ENCODE data around the gene PRKAR1B. TPM values are rescaled to one million over a fixed set of nuclear protein-coding genes. Genes with fewer than 3 reads are reported as not detected.

The PRKAR1B gene
- total RNA-seq, 1 experiment from 2014 or later, result 9.6 TPM

GRCh38 chr7:513521-514166 lies 213.4 kb downstream of the PRKAR1B start:
- no peaks in the 10 kb centered on the region for H3K9me3 ChIP-seq (ENCODE audit: low read length)
- peaks cover 3% of the 10 kb centered on the region for H3K4me1 ChIP-seq (ENCODE audit: low read length)
- H3K36me3 ChIP-seq (ENCODE audit: insufficient read depth, low read length), result no peaks in the 10 kb centered on the region
- no peaks in the 10 kb centered on the region for H3K9me2 ChIP-seq (replicated peaks; ENCODE audit: insufficient read depth, low read length)
- no peaks in the 10 kb centered on the region for H3K27me3 ChIP-seq (ENCODE audit: low read length)
- no peak for DNase-seq
- H3K27ac ChIP-seq (ENCODE audit: low read length), result no peak overlapping the region
- peaks cover 3% of the 10 kb centered on the region; the same call in 1 of the 2 replicates for H4K20me1 ChIP-seq (ENCODE audit: insufficient read depth, low read depth, low read length)
- H2AFZ ChIP-seq (ENCODE audit: low read length), result no peak overlapping the region
- H3K4me3 ChIP-seq (ENCODE audit: low read length), result no peak overlapping the region
- no peaks in the 10 kb centered on the region for H3K79me2 ChIP-seq (ENCODE audit: low read length)
- no peak overlapping the region for H3K4me2 ChIP-seq (ENCODE audit: low read depth, low read length, poor library complexity, severe bottlenecking)
- H3K9ac ChIP-seq (ENCODE audit: low read length), result no peak overlapping the region

GRCh38 chr7:512541-513311 lies 214.4 kb downstream of the PRKAR1B start:
- Histone ChIP-seq H3K27ac (ENCODE audit: low read length) (no peak overlapping the region), H3K9ac (ENCODE audit: low read length) (no peak overlapping the region), H3K79me2 (ENCODE audit: low read length) (no peaks in the 10 kb centered on the region), H3K4me3 (ENCODE audit: low read length) (no peak overlapping the region), H3K4me2 (ENCODE audit: low read depth, low read length, poor library complexity, severe bottlenecking) (no peak overlapping the region), H3K27me3 (ENCODE audit: low read length) (no peaks in the 10 kb centered on the region), H2AFZ (ENCODE audit: low read length) (no peak overlapping the region), H3K9me2 (replicated peaks; ENCODE audit: insufficient read depth, low read length) (no peaks in the 10 kb centered on the region), H4K20me1 (ENCODE audit: insufficient read depth, low read depth, low read length) (peaks cover 3% of the 10 kb centered on the region; the same call in 1 of the 2 replicates), H3K36me3 (ENCODE audit: insufficient read depth, low read length) (no peaks in the 10 kb centered on the region), H3K9me3 (ENCODE audit: low read length) (no peaks in the 10 kb centered on the region), H3K4me1 (ENCODE audit: low read length) (no peaks in the 10 kb centered on the region)
- DNase-seq, result no peak

- H3K27ac ChIP-seq (ENCODE audit: low read length), result no peak overlapping the region
- H3K4me2 ChIP-seq (ENCODE audit: low read depth, low read length, poor library complexity, severe bottlenecking), result no peak overlapping the region
- DNase-seq, result no peak
- H3K4me1 ChIP-seq (ENCODE audit: low read length), result no peaks in the 10 kb centered on the region
- H3K4me3 ChIP-seq (ENCODE audit: low read length), result no peak overlapping the region
- H3K36me3 ChIP-seq (ENCODE audit: insufficient read depth, low read length), result no peaks in the 10 kb centered on the region
- peaks cover 3% of the 10 kb centered on the region; the same call in 1 of the 2 replicates for H4K20me1 ChIP-seq (ENCODE audit: insufficient read depth, low read depth, low read length)
- H3K9ac ChIP-seq (ENCODE audit: low read length), result no peak overlapping the region
- H3K79me2 ChIP-seq (ENCODE audit: low read length), result no peaks in the 10 kb centered on the region
- no peaks in the 10 kb centered on the region for H3K9me2 ChIP-seq (replicated peaks; ENCODE audit: insufficient read depth, low read length)
- no peaks in the 10 kb centered on the region for H3K9me3 ChIP-seq (ENCODE audit: low read length)
- no peaks in the 10 kb centered on the region for H3K27me3 ChIP-seq (ENCODE audit: low read length)
- H2AFZ ChIP-seq (ENCODE audit: low read length), result no peak overlapping the region
Observed at GRCh38 chr7:512146-512510, 215.0 kb downstream of the PRKAR1B start.

- H4K20me1 ChIP-seq (ENCODE audit: insufficient read depth, low read depth, low read length), result peaks cover 3% of the 10 kb centered on the region; the same call in 1 of the 2 replicates
- DNase-seq, result no peak
- no peak overlapping the region for H3K27ac ChIP-seq (ENCODE audit: low read length)
- H3K79me2 ChIP-seq (ENCODE audit: low read length), result no peaks in the 10 kb centered on the region
- H2AFZ ChIP-seq (ENCODE audit: low read length), result no peak overlapping the region
- no peaks in the 10 kb centered on the region for H3K27me3 ChIP-seq (ENCODE audit: low read length)
- no peak overlapping the region for H3K9ac ChIP-seq (ENCODE audit: low read length)
- no peaks in the 10 kb centered on the region for H3K36me3 ChIP-seq (ENCODE audit: insufficient read depth, low read length)
- H3K9me2 ChIP-seq (replicated peaks; ENCODE audit: insufficient read depth, low read length), result no peaks in the 10 kb centered on the region
- H3K4me1 ChIP-seq (ENCODE audit: low read length), result no peaks in the 10 kb centered on the region
- no peaks in the 10 kb centered on the region for H3K9me3 ChIP-seq (ENCODE audit: low read length)
- no peak overlapping the region for H3K4me3 ChIP-seq (ENCODE audit: low read length)
- no peak overlapping the region for H3K4me2 ChIP-seq (ENCODE audit: low read depth, low read length, poor library complexity, severe bottlenecking)
Observed at GRCh38 chr7:511476-512145, 215.5 kb downstream of the PRKAR1B start.

GRCh38 chr7:510782-511281 lies 216.2 kb downstream of the PRKAR1B start:
- Histone ChIP-seq H3K4me3 (ENCODE audit: low read length) (no peak overlapping the region), H3K36me3 (ENCODE audit: insufficient read depth, low read length) (no peaks in the 10 kb centered on the region), H3K79me2 (ENCODE audit: low read length) (no peaks in the 10 kb centered on the region), H2AFZ (ENCODE audit: low read length) (no peak overlapping the region), H3K9ac (ENCODE audit: low read length) (no peak overlapping the region), H4K20me1 (ENCODE audit: insufficient read depth, low read depth, low read length) (peaks cover 3% of the 10 kb centered on the region; the same call in 1 of the 2 replicates), H3K4me2 (ENCODE audit: low read depth, low read length, poor library complexity, severe bottlenecking) (no peak overlapping the region), H3K9me3 (ENCODE audit: low read length) (no peaks in the 10 kb centered on the region), H3K9me2 (replicated peaks; ENCODE audit: insufficient read depth, low read length) (no peaks in the 10 kb centered on the region), H3K4me1 (ENCODE audit: low read length) (no peaks in the 10 kb centered on the region), H3K27me3 (ENCODE audit: low read length) (no peaks in the 10 kb centered on the region), H3K27ac (ENCODE audit: low read length) (no peak overlapping the region)
- no peak for DNase-seq

GRCh38 chr7:510131-510481 lies 217.0 kb downstream of the PRKAR1B start:
- Histone ChIP-seq H3K27me3 (ENCODE audit: low read length) (no peaks in the 10 kb centered on the region), H2AFZ (ENCODE audit: low read length) (no peak overlapping the region), H3K4me2 (ENCODE audit: low read depth, low read length, poor library complexity, severe bottlenecking) (no peak overlapping the region), H3K9me3 (ENCODE audit: low read length) (no peaks in the 10 kb centered on the region), H3K79me2 (ENCODE audit: low read length) (no peaks in the 10 kb centered on the region), H4K20me1 (ENCODE audit: insufficient read depth, low read depth, low read length) (no peaks in the 10 kb centered on the region; the same call in 1 of the 2 replicates), H3K27ac (ENCODE audit: low read length) (no peak overlapping the region), H3K36me3 (ENCODE audit: insufficient read depth, low read length) (no peaks in the 10 kb centered on the region), H3K4me3 (ENCODE audit: low read length) (no peak overlapping the region), H3K9me2 (replicated peaks; ENCODE audit: insufficient read depth, low read length) (no peaks in the 10 kb centered on the region), H3K9ac (ENCODE audit: low read length) (no peak overlapping the region), H3K4me1 (ENCODE audit: low read length) (no peaks in the 10 kb centered on the region)
- no peak for DNase-seq

- Histone ChIP-seq H3K27me3 (ENCODE audit: low read length) (no peaks in the 10 kb centered on the region), H3K9me3 (ENCODE audit: low read length) (no peaks in the 10 kb centered on the region), H4K20me1 (ENCODE audit: insufficient read depth, low read depth, low read length) (no peaks in the 10 kb centered on the region), H3K9me2 (replicated peaks; ENCODE audit: insufficient read depth, low read length) (no peaks in the 10 kb centered on the region), H3K9ac (ENCODE audit: low read length) (no peak overlapping the region), H3K27ac (ENCODE audit: low read length) (no peak overlapping the region), H3K4me2 (ENCODE audit: low read depth, low read length, poor library complexity, severe bottlenecking) (no peak overlapping the region), H3K79me2 (ENCODE audit: low read length) (no peaks in the 10 kb centered on the region), H3K36me3 (ENCODE audit: insufficient read depth, low read length) (no peaks in the 10 kb centered on the region), H3K4me3 (ENCODE audit: low read length) (no peak overlapping the region), H2AFZ (ENCODE audit: low read length) (no peak overlapping the region), H3K4me1 (ENCODE audit: low read length) (no peaks in the 10 kb centered on the region)
- no peak for DNase-seq
Observed at GRCh38 chr7:509426-510130, 217.5 kb downstream of the PRKAR1B start.

All from Karpas-422 (cell line).